Fibroblast of skin of left biceps (primary cell): ENCODE results near the gene TARP.

Experiments
- DNase-seq, 2 experiments: peaks; one replicate each; pipeline ENCODE4 v3.0.0-alpha.2; 2013; ENCODE audit warnings: low read depth in 2 of 2

The TARP gene

DNA sequence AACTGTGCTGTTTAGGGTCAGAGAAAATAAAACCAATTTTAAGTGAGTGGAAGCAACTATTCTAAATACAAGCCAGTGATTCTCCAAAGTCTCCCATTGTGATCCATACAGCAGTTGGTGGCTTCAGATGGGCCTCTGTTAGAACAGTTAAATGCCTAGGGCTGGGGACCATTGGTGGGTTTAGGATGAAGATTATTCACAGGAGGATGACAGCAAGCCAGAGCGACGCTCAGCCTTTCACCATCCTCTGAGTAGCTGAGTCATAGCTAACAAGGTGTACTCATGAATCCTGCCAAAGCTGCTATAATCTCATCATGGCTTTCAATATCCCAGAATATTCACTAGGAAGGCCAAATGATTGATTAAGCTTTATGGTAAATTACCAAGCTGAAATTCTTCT is 55.8 kb downstream of the TARP start:
- no peak for DNase-seq

DNA sequence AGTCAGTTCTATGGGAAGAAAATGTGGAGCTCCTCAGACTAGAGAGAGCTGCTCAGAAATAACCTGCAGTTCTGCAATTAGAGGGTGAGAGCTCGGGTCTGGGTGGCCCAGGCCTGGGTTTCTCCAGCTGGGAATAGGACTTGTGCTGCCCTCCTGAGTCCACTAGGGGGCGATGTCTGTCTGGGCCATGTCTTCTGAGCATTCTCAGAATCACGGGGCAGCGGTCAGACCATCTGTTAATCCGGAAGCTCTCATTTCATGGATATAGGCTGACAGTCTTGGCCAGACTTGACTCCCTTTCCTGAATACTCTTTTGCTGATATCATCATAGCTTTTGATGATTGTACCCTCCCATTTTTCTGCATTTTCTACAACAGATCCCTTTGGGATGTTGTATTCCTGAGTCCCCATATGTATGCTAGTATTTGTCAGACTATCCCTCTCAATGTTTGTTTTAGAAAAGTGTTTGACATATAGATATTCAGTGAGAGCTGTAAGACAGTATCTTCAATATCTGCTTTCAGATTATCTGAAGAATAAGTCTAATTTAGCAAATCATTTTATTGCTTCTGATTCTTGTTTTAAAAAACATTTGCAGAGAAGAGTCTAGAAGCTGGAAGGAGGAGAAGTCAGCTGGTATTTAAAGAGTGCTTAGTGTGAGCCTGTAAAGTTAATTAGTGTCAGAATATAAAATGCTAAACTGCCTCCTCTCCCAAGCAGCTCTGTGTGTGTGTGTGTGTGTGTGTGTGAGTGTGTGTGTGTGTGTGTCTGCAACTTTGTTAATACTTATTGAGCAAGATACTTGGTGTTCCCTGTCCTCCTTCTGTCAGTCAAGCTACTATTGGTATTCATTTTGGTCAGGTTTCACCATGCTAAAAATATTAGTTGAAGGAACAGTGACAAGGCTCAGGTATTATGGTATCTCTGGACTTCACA is 57.4 kb downstream of the TARP start:
- peak; percentile 70 to 75 for DNase-seq

GRCh38 chr7:38215115-38215514 is 58.3 kb downstream of the TARP start:
- no peak for DNase-seq

- DNase-seq, result no peak
Measured at GRCh38 chr7:38211940-38212339, 61.5 kb downstream of the TARP start.

GRCh38 chr7:38211486-38211885 is 62.0 kb downstream of the TARP start:
- DNase-seq, result no peak
